Measurements from ENCODE around the gene PARP12. TPM values are rescaled to one million over a fixed set of nuclear protein-coding genes. Genes with fewer than 3 reads are reported as not detected.

Gene PARP12
- total RNA-seq, 1 donor from 2014 or later = 3.4 TPM

- no peaks in the 10 kb centered on the region for H3K27me3 Mint-ChIP-seq
- H3K4me3 Mint-ChIP-seq (ENCODE audit: low read depth) = no peak overlapping the region
- no peak overlapping the region for H3K27ac Mint-ChIP-seq
- H3K9me3 Mint-ChIP-seq (ENCODE audit: low read depth) = no peaks in the 10 kb centered on the region
- TF ChIP-seq, protein P1, sequence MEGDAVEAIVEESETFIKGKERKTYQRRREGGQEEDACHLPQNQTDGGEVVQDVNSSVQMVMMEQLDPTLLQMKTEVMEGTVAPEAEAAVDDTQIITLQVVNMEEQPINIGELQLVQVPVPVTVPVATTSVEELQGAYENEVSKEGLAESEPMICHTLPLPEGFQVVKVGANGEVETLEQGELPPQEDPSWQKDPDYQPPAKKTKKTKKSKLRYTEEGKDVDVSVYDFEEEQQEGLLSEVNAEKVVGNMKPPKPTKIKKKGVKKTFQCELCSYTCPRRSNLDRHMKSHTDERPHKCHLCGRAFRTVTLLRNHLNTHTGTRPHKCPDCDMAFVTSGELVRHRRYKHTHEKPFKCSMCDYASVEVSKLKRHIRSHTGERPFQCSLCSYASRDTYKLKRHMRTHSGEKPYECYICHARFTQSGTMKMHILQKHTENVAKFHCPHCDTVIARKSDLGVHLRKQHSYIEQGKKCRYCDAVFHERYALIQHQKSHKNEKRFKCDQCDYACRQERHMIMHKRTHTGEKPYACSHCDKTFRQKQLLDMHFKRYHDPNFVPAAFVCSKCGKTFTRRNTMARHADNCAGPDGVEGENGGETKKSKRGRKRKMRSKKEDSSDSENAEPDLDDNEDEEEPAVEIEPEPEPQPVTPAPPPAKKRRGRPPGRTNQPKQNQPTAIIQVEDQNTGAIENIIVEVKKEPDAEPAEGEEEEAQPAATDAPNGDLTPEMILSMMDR (IDR thresholded peaks at IDR 0.05; ENCODE audit: unreplicated experiment) = no peak
- no peak for DNase-seq (ENCODE audit: low spot score, unreplicated experiment)
- no peaks in the 10 kb centered on the region for H3K36me3 Mint-ChIP-seq (ENCODE audit: insufficient read depth)
- peaks cover 3% of the 10 kb centered on the region for H3K4me1 Mint-ChIP-seq (ENCODE audit: low read depth)
These were observed 62.0 kb downstream of the PARP12 start for GRCh38 chr7:140000666-140001268.

GRCh38 chr7:139999516-139999915 lies 63.2 kb downstream of the PARP12 start:
- Mint-ChIP-seq H3K27me3 (no peaks in the 10 kb centered on the region), H3K4me3 (ENCODE audit: low read depth) (no peak overlapping the region), H3K36me3 (ENCODE audit: insufficient read depth) (no peaks in the 10 kb centered on the region), H3K9me3 (ENCODE audit: low read depth) (no peaks in the 10 kb centered on the region), H3K4me1 (ENCODE audit: low read depth) (peaks cover 8% of the 10 kb centered on the region), H3K27ac (no peak overlapping the region)
- TF ChIP-seq, protein P1 (IDR thresholded peaks at IDR 0.05; ENCODE audit: unreplicated experiment) = no peak
- no peak for DNase-seq (ENCODE audit: low spot score, unreplicated experiment)

DNA sequence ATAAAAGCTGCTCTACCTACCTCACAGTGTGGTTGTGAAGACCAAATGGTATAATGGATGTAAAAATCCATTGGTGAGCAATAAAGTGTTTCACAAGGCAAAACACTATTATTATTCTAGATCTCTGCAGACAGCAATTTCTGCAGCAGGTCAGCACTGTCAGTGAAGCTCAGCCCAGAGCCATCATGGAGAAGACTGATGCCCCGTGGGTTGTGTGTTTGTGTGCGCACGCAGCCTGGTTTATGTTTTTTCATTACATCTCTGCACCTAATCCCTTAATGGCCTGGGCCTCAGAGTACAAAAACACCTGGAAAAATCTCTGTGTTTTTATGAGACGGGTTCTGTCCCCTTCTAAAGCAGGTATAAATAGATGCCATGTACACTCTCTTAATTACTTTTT lies 64.2 kb downstream of the PARP12 start:
- no peak for DNase-seq (ENCODE audit: low spot score, unreplicated experiment)
- H3K27ac Mint-ChIP-seq = no peak overlapping the region
- TF ChIP-seq, protein P1 (IDR thresholded peaks at IDR 0.05; ENCODE audit: unreplicated experiment) = no peak
- H3K9me3 Mint-ChIP-seq (ENCODE audit: low read depth) = no peaks in the 10 kb centered on the region
- peaks cover 10% of the 10 kb centered on the region for H3K4me1 Mint-ChIP-seq (ENCODE audit: low read depth)
- H3K36me3 Mint-ChIP-seq (ENCODE audit: insufficient read depth) = no peaks in the 10 kb centered on the region
- no peaks in the 10 kb centered on the region for H3K27me3 Mint-ChIP-seq
- no peak overlapping the region for H3K4me3 Mint-ChIP-seq (ENCODE audit: low read depth)

GRCh38 chr7:139995017-139995915 lies 67.5 kb downstream of the PARP12 start:
- Mint-ChIP-seq H3K4me3 (ENCODE audit: low read depth) (no peak overlapping the region), H3K27me3 (no peaks in the 10 kb centered on the region), H3K4me1 (ENCODE audit: low read depth) (peaks cover 7% of the 10 kb centered on the region), H3K9me3 (ENCODE audit: low read depth) (no peaks in the 10 kb centered on the region), H3K36me3 (ENCODE audit: insufficient read depth) (no peaks in the 10 kb centered on the region), H3K27ac (peak overlapping the region; percentile 43)
- DNase-seq (ENCODE audit: low spot score, unreplicated experiment) = no peak
- TF ChIP-seq, protein P1 (IDR thresholded peaks at IDR 0.05; ENCODE audit: unreplicated experiment) = no peak

DNA sequence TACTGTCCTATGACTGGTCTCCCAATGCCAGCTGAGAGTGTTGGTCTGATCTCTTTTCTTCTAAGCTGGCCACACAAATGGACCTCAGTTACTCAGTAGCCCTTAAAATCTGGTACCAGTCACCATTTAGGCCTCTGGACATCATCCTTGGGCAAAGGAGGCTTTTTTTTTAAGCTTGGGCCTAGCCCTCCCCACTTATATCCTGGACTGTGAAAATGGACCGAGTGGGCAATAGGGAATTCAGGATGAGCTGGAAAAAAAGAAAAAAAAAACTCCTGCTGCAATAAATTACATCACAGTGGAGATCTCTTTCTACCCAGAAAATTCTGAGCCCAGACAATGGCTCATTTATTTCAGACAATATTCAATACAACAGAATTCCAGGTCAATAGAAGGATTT lies 68.4 kb downstream of the PARP12 start:
- TF ChIP-seq, protein P1 (IDR thresholded peaks at IDR 0.05; ENCODE audit: unreplicated experiment) = no peak
- Mint-ChIP-seq H3K9me3 (ENCODE audit: low read depth) (no peaks in the 10 kb centered on the region), H3K4me3 (ENCODE audit: low read depth) (no peak overlapping the region), H3K27me3 (peaks cover 9% of the 10 kb centered on the region), H3K4me1 (ENCODE audit: low read depth) (peaks cover 7% of the 10 kb centered on the region), H3K36me3 (ENCODE audit: insufficient read depth) (no peaks in the 10 kb centered on the region), H3K27ac (no peak overlapping the region)
- DNase-seq (ENCODE audit: low spot score, unreplicated experiment) = no peak
